ENCODE data around the gene MYO9B.

The MYO9B gene

DNA sequence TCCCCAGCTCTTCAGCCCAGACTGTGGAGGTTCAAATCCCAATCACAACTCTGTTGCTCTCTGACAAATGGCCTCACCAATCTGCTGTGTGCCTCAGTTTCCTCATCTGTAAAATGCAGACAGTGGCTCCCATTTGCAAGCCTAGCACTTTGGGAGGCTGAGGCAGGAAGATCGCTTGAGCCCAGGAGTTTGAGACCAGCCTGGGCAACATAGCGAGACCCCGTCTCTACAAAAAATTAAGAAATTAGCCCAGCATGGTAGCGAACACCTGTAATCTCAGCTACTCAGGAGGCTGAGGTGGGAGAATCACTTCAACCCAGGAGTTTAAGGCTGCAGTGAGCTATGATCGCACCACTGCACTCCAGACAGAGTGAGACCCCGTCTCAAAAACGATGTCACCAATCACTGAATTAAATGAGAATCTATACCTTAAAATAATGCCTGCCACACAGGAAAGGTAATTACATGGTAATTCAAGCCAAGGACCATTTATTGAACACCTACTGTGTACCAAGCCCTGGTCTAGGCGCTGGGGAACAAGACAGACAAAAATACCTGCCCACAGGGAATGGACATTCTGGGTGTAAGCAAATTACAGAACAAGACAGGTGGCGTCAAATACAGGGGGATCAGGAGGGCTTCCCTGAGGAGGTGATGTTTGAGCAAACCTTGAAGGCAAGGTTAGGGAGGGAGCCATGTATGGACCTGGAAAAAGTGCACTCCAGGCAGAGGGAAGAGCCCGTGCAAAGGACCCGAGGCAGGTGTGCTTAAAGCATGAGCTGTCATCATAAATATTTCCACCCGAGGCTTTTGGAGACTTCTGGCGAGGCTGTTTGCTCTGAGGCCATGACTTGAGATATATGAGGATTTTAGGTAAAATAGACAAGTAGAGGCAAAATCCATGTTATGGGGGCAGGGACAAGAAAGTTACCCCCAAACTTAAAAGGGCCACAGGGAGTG is 162.4 kb downstream of the MYO9B start:
- H2BK5ac ChIP-seq (ENCODE audit: low read depth, low read length, poor library complexity), result no peak overlapping the region
- no peak overlapping the region for H2BK12ac ChIP-seq (ENCODE audit: low read length)
- H3K79me1 ChIP-seq (ENCODE audit: low read length), result peaks cover 11% of the 10 kb centered on the region
- peaks cover 3% of the 10 kb centered on the region for H3K9me3 ChIP-seq (ENCODE audit: insufficient read depth, low read depth, low read length)
- H3K79me2 ChIP-seq (ENCODE audit: control insufficient read depth, insufficient read depth, low read length, poor library complexity), result peaks cover 24% of the 10 kb centered on the region
- no peak overlapping the region for H3K23ac ChIP-seq (ENCODE audit: low read length)
- H3K18ac ChIP-seq (ENCODE audit: low read length), result no peak overlapping the region
- DNase-seq, result peak; percentile 82 to 87
- H4K8ac ChIP-seq (ENCODE audit: low read depth, low read length), result no peak overlapping the region
- no peak overlapping the region for H2BK120ac ChIP-seq (ENCODE audit: insufficient read depth, low read length, poor library complexity)
- H3K14ac ChIP-seq (ENCODE audit: low read length), result no peak overlapping the region
- peak overlapping the region; percentile 22 for H3K4ac ChIP-seq (ENCODE audit: low read depth, low read length)
- H3K4me1 ChIP-seq (ENCODE audit: control insufficient read depth in 1 of 2, insufficient read depth in 2 of 2, low read length in 2 of 2), result peaks cover 25 to 26% of the 10 kb centered on the region in 2 experiments
- H3K27ac ChIP-seq (ENCODE audit: low read depth, low read length), result peak overlapping the region; percentile 6
- no peak overlapping the region for H2AK5ac ChIP-seq (ENCODE audit: low read length)
- no peak overlapping the region for H4K12ac ChIP-seq (ENCODE audit: low read depth, low read length)
- no CpG with 5 or more reads among the region's 13 CpGs for WGBS (ENCODE audit: extremely low coverage, insufficient coverage, insufficient read length)
- H3K36me3 ChIP-seq (ENCODE audit: control insufficient read depth in 1 of 2, insufficient read depth in 2 of 2, low read length in 2 of 2), result peaks cover 57 to 59% of the 10 kb centered on the region in 2 experiments
- H3K9ac ChIP-seq (ENCODE audit: low read length), result no peak overlapping the region
- H3K27me3 ChIP-seq (ENCODE audit: insufficient read depth, low read length), result no peaks in the 10 kb centered on the region
- H3K4me2 ChIP-seq (ENCODE audit: low read length), result no peak overlapping the region
- H4K91ac ChIP-seq (ENCODE audit: low read depth, low read length), result no peak overlapping the region
- no peak overlapping the region for H3K4me3 ChIP-seq (ENCODE audit: low read depth, low read length)
- H2AFZ ChIP-seq (ENCODE audit: insufficient read depth, low read length, poor library complexity), result no peak overlapping the region

DNA sequence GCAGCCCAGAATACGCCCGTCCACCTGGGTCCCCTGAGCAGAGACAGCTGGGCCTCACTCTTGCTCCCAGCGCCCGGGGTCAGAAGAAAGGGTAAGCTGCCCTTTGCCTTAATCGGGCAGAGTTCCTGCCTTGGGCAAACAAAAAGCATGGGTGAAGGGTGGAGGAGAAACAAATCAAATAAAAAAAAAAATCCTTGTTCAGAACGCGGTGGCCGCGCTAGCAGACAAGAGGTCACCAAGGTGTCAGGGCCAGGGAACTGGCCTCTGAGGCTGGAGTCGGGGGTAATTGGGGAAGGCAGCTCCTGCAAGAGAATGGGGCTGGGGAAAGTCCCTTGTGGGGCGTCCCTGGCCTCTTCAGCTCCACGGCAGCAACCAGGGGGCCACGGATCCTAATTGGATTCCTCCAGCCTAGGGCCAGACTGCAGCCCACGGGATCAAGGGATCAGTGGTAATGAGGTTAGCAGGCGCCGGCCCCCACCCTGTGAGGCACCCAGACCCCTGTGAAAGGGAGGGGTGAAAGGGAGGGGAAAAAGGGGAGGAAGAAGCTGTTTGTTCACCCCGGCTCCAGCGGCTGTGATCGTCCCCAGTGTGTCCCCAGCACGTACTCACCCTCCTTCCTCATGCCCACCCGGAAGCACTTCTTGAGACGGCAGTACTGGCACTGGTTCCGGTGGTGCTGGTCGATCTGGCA is 164.6 kb downstream of the MYO9B start:
- H3K9me3 ChIP-seq (ENCODE audit: insufficient read depth, low read depth, low read length), result peaks cover 8% of the 10 kb centered on the region
- no peak overlapping the region for H4K8ac ChIP-seq (ENCODE audit: low read depth, low read length)
- no peak overlapping the region for H3K14ac ChIP-seq (ENCODE audit: low read length)
- WGBS (ENCODE audit: extremely low coverage, insufficient coverage, insufficient read length), result no CpG with 5 or more reads among the region's 24 CpGs
- peaks cover 31% of the 10 kb centered on the region for H3K79me1 ChIP-seq (ENCODE audit: low read length)
- H3K4me1 ChIP-seq (ENCODE audit: control insufficient read depth in 1 of 2, insufficient read depth in 2 of 2, low read length in 2 of 2), result peaks cover 20 to 26% of the 10 kb centered on the region in 2 experiments
- peaks cover 42% of the 10 kb centered on the region for H3K79me2 ChIP-seq (ENCODE audit: control insufficient read depth, insufficient read depth, low read length, poor library complexity)
- no peak overlapping the region for H2BK120ac ChIP-seq (ENCODE audit: insufficient read depth, low read length, poor library complexity)
- peaks cover 40 to 41% of the 10 kb centered on the region in 2 experiments for H3K36me3 ChIP-seq (ENCODE audit: control insufficient read depth in 1 of 2, insufficient read depth in 2 of 2, low read length in 2 of 2)
- H2AK5ac ChIP-seq (ENCODE audit: low read length), result no peak overlapping the region
- H3K4me3 ChIP-seq (ENCODE audit: low read depth, low read length), result no peak overlapping the region
- no peak overlapping the region for H4K12ac ChIP-seq (ENCODE audit: low read depth, low read length)
- no peak overlapping the region for H3K9ac ChIP-seq (ENCODE audit: low read length)
- H2BK12ac ChIP-seq (ENCODE audit: low read length), result no peak overlapping the region
- no peak overlapping the region for H3K27ac ChIP-seq (ENCODE audit: low read depth, low read length)
- H3K18ac ChIP-seq (ENCODE audit: low read length), result no peak overlapping the region
- H4K91ac ChIP-seq (ENCODE audit: low read depth, low read length), result no peak overlapping the region
- peak overlapping the region; percentile 85 for H3K4ac ChIP-seq (ENCODE audit: low read depth, low read length)
- no peaks in the 10 kb centered on the region for H3K27me3 ChIP-seq (ENCODE audit: insufficient read depth, low read length)
- H2AFZ ChIP-seq (ENCODE audit: insufficient read depth, low read length, poor library complexity), result no peak overlapping the region
- H3K4me2 ChIP-seq (ENCODE audit: low read length), result no peak overlapping the region
- H2BK5ac ChIP-seq (ENCODE audit: low read depth, low read length, poor library complexity), result no peak overlapping the region
- no peak for DNase-seq
- H3K23ac ChIP-seq (ENCODE audit: low read length), result no peak overlapping the region

DNA sequence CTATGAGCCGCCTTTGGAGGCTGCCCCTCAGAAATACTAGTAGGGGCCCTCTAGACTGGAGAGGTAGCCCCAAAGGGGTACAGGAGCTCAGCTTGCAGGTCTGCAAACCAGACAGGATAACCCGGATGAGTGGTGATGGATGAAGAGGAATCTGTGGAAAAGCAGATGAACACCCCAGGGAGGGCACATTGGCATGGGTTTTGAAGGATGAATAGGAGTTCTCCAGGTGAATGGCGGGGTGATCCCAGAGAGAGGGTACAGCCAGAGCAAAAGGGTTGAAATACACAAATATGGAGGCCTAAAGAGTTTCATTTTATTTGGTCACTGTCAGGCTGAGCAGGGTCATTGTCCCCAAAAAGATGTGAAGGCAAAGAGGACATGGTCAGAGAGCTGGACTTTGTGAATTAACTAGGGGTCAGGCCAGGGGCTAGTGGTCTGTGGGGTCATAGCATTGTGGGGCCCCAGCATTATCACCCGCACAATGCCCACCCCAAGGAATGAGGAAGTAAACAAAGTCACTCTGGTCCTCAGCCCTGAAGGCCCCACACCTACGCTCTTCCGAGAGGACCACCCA is 165.3 kb downstream of the MYO9B start:
- Histone ChIP-seq H2BK120ac (ENCODE audit: insufficient read depth, low read length, poor library complexity) (no peak overlapping the region), H3K9ac (ENCODE audit: low read length) (no peak overlapping the region), H3K4ac (ENCODE audit: low read depth, low read length) (peak overlapping the region; percentile 85), H4K8ac (ENCODE audit: low read depth, low read length) (no peak overlapping the region), H2BK12ac (ENCODE audit: low read length) (no peak overlapping the region), H3K14ac (ENCODE audit: low read length) (no peak overlapping the region), H3K36me3 (ENCODE audit: control insufficient read depth in 1 of 2, insufficient read depth in 2 of 2, low read length in 2 of 2) (peaks cover 36 to 37% of the 10 kb centered on the region in 2 experiments), H3K18ac (ENCODE audit: low read length) (no peak overlapping the region), H4K91ac (ENCODE audit: low read depth, low read length) (no peak overlapping the region), H3K79me1 (ENCODE audit: low read length) (peaks cover 26% of the 10 kb centered on the region), H2AFZ (ENCODE audit: insufficient read depth, low read length, poor library complexity) (no peak overlapping the region), H3K4me1 (ENCODE audit: control insufficient read depth in 1 of 2, insufficient read depth in 2 of 2, low read length in 2 of 2) (peaks cover 14 to 23% of the 10 kb centered on the region in 2 experiments), H3K4me3 (ENCODE audit: low read depth, low read length) (no peak overlapping the region), H3K23ac (ENCODE audit: low read length) (no peak overlapping the region), H3K9me3 (ENCODE audit: insufficient read depth, low read depth, low read length) (peaks cover 8% of the 10 kb centered on the region), H3K27me3 (ENCODE audit: insufficient read depth, low read length) (no peaks in the 10 kb centered on the region), H2AK5ac (ENCODE audit: low read length) (no peak overlapping the region), H4K12ac (ENCODE audit: low read depth, low read length) (no peak overlapping the region), H2BK5ac (ENCODE audit: low read depth, low read length, poor library complexity) (no peak overlapping the region), H3K4me2 (ENCODE audit: low read length) (no peak overlapping the region), H3K27ac (ENCODE audit: low read depth, low read length) (no peak overlapping the region), H3K79me2 (ENCODE audit: control insufficient read depth, insufficient read depth, low read length, poor library complexity) (peaks cover 42% of the 10 kb centered on the region)
- no CpG with 5 or more reads among the region's 6 CpGs for WGBS (ENCODE audit: extremely low coverage, insufficient coverage, insufficient read length)
- no peak for DNase-seq

DNA sequence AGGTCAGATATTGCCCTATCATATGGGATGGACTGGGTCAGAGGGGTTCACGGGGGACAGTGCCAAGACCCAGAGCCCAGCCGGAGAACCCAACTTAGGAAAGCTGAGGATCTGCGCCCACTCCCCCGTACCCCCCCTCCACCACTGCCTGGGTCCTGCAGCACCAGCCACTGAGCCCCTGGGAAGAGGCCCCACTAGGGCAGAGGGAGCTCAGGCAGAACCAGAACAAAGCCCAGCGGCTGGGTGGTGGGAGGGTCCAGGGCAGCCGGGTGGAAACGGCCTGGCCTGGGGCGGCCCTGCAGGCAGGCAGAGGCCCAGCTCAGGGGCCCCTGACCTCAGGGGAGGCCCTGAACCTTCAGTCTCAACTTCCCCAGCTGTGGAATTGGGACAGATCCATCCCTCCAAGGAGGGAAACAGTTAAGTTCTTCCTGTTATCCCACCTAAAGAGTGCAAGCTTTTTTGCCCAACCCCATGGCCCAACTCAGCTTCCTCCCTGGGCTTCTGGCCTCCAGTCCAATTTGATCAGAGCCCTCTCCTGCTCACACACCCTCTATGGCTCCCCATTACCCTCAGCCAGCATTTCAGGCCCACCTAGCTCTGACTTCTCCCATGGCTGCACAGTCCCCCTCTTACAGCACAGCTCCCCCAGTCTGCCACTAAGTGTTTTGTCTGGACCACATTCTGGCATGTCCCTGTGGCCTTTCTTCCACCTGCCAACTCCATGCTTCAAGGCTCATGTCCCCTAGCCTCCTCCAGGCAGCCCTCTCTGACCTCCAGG is 167.0 kb downstream of the MYO9B start:
- peak overlapping the region; percentile 2 for H2BK5ac ChIP-seq (ENCODE audit: low read depth, low read length, poor library complexity)
- peak overlapping the region; percentile 84 for H3K4me2 ChIP-seq (ENCODE audit: low read length)
- peak overlapping the region; percentile 4 for H3K23ac ChIP-seq (ENCODE audit: low read length)
- peak overlapping the region; percentile 14 for H3K14ac ChIP-seq (ENCODE audit: low read length)
- H3K4me1 ChIP-seq (ENCODE audit: control insufficient read depth in 1 of 2, insufficient read depth in 2 of 2, low read length in 2 of 2), result peaks cover 16 to 23% of the 10 kb centered on the region in 2 experiments
- peaks cover 41% of the 10 kb centered on the region for H3K79me1 ChIP-seq (ENCODE audit: low read length)
- H2AK5ac ChIP-seq (ENCODE audit: low read length), result no peak overlapping the region
- H2AFZ ChIP-seq (ENCODE audit: insufficient read depth, low read length, poor library complexity), result no peak overlapping the region
- H4K91ac ChIP-seq (ENCODE audit: low read depth, low read length), result peak overlapping the region; percentile 48
- peak overlapping the region; percentile 15 for H2BK120ac ChIP-seq (ENCODE audit: insufficient read depth, low read length, poor library complexity)
- DNase-seq, result peak in 1 of 2 donors; percentile 31
- H4K12ac ChIP-seq (ENCODE audit: low read depth, low read length), result no peak overlapping the region
- H3K4ac ChIP-seq (ENCODE audit: low read depth, low read length), result peak overlapping the region; percentile 95
- no CpG with 5 or more reads among the region's 8 CpGs for WGBS (ENCODE audit: extremely low coverage, insufficient coverage, insufficient read length)
- H4K8ac ChIP-seq (ENCODE audit: low read depth, low read length), result peak overlapping the region; percentile 34
- peaks cover 26 to 31% of the 10 kb centered on the region in 2 experiments for H3K36me3 ChIP-seq (ENCODE audit: control insufficient read depth in 1 of 2, insufficient read depth in 2 of 2, low read length in 2 of 2)
- peaks cover 8% of the 10 kb centered on the region for H3K9me3 ChIP-seq (ENCODE audit: insufficient read depth, low read depth, low read length)
- H3K9ac ChIP-seq (ENCODE audit: low read length), result peak overlapping the region; percentile 95
- peak overlapping the region; percentile 95 for H3K27ac ChIP-seq (ENCODE audit: low read depth, low read length)
- peaks cover 52% of the 10 kb centered on the region for H3K79me2 ChIP-seq (ENCODE audit: control insufficient read depth, insufficient read depth, low read length, poor library complexity)
- peak overlapping the region; percentile 38 for H3K18ac ChIP-seq (ENCODE audit: low read length)
- H2BK12ac ChIP-seq (ENCODE audit: low read length), result no peak overlapping the region
- H3K4me3 ChIP-seq (ENCODE audit: low read depth, low read length), result peak overlapping the region; percentile 55
- no peaks in the 10 kb centered on the region for H3K27me3 ChIP-seq (ENCODE audit: insufficient read depth, low read length)

Data from trophoblast cell (in vitro differentiated cells and primary cell).